ENCODE measurements around the gene HSPB6.

HSPB6 gene

GRCh38 chr19:35764432-35765315, 7.8 kb upstream of the HSPB6 start:
- DNase-seq, result no peak

GRCh38 chr19:35760711-35761349, 4.0 kb upstream of the HSPB6 start:
- no peak for DNase-seq

- DNase-seq, result no peak
These were observed 2.9 kb upstream of the HSPB6 start for GRCh38 chr19:35759697-35760096.

GRCh38 chr19:35757749-35758608, 1.1 kb upstream of the HSPB6 start, which contains the start of gene PROSER3:
PROSER3 (plus strand) TSS chr19:35758176; CDS start chr19:35758216, 40 bp downstream.
- DNase-seq, result peak; percentile 97

GRCh38 chr19:35757231-35757748, 461 bp upstream of the HSPB6 start:
- no peak for DNase-seq

GRCh38 chr19:35755550-35756376, 1.1 kb downstream of the HSPB6 start:
- no peak for DNase-seq

- DNase-seq, result no peak
These were observed 1.7 kb downstream of the HSPB6 start for GRCh38 chr19:35755131-35755549.

GRCh38 chr19:35754370-35755130, 2.3 kb downstream of the HSPB6 start:
- DNase-seq, result no peak

- DNase-seq, result no peak
These were observed 3.0 kb downstream of the HSPB6 start for GRCh38 chr19:35753634-35754369.

- no peak for DNase-seq
These were observed 4.0 kb downstream of the HSPB6 start for GRCh38 chr19:35752746-35753350.

- no peak for DNase-seq
These were observed 4.7 kb downstream of the HSPB6 start for GRCh38 chr19:35751839-35752745.

- no peak for DNase-seq
These were observed 6.7 kb downstream of the HSPB6 start for GRCh38 chr19:35750167-35750566.

- peak; percentile 94 for DNase-seq
These were observed 8.5 kb downstream of the HSPB6 start, which contains the start of gene LIN37 for GRCh38 chr19:35748106-35749020. LIN37 (plus strand) TSS chr19:35748576; CDS start chr19:35748725, 149 bp downstream.

- DNase-seq, result no peak
These were observed 10.3 kb downstream of the HSPB6 start for GRCh38 chr19:35746531-35746930.

GRCh38 chr19:35746087-35746462, 10.8 kb downstream of the HSPB6 start:
- no peak for DNase-seq

- DNase-seq, result peak; percentile 77
These were observed 11.3 kb downstream of the HSPB6 start, which contains the start of the genes PSENEN and U2AF1L4 for GRCh38 chr19:35745328-35746086. PSENEN (plus strand) TSS chr19:35745651; CDS start chr19:35745931, 280 bp downstream. U2AF1L4 (minus strand) TSS chr19:35745418; CDS start chr19:35745391, 27 bp downstream.

Measured in SIG-M5 (cell line).